Tibial nerve (tissue), 4 donors: Measurements from ENCODE around the gene GRAMD1A.

Experiments used
- CTCF ChIP-seq, 5 experiments: fragments of 200-600 bp in 3 of 5; fragments of 450-650 bp in 2 of 5; sonication (generic) in 3 of 5; IDR thresholded peaks; one replicate each; pipeline ENCODE4 v1.5.1; 2016 to 2019; ENCODE audit warnings: antibody characterized with exemption in 5 of 5, mild to moderate bottlenecking in 3 of 5, moderate library complexity in 2 of 5
- EP300 ChIP-seq, 2 donors: sonication (generic); formaldehyde crosslinking; IDR thresholded peaks; one replicate each; pipeline ENCODE4 v1.6.1; 2017; ENCODE audit warnings: antibody characterized with exemption in 2 of 2, mild to moderate bottlenecking in 1 of 2
- POLR2A ChIP-seq, 2 donors: fragments of 450-650 bp; IDR thresholded peaks; one replicate each; pipeline ENCODE4 v1.6.1; 2017; ENCODE audit warnings: antibody characterized with exemption in 2 of 2, mild to moderate bottlenecking in 2 of 2, moderate library complexity in 2 of 2

- TF ChIP-seq CTCF (IDR thresholded peaks at IDR 0.05) (no peak), EP300 (IDR thresholded peaks at IDR 0.05) (no peak), POLR2A (IDR thresholded peaks at IDR 0.05) (no peak)
Measured at GRCh38 chr19:35073516-35073915, 73.4 kb downstream of the GRAMD1A start.
